T follicular helper cell (primary cell): ENCODE results near the gene SLC29A3.
"Not testable (repeated sequence)": the region's sequence is repeated elsewhere in the genome, so short reads cannot be mapped to it uniquely, and the experiment has no call there.

Experiments used
- DNase-seq: peaks from one replicate; pipeline ENCODE4 v3.0.0-alpha.2; 2020; ENCODE audit warnings: low read depth
- total RNA-seq, 2 experiments: gene quantifications; one replicate each; lab custom pipeline; 2026; lab: John Stamatoyannopoulos, UW

The SLC29A3 gene
- total RNA-seq, result 5.2 to 8.2 reads per million in 2 experiments

DNA sequence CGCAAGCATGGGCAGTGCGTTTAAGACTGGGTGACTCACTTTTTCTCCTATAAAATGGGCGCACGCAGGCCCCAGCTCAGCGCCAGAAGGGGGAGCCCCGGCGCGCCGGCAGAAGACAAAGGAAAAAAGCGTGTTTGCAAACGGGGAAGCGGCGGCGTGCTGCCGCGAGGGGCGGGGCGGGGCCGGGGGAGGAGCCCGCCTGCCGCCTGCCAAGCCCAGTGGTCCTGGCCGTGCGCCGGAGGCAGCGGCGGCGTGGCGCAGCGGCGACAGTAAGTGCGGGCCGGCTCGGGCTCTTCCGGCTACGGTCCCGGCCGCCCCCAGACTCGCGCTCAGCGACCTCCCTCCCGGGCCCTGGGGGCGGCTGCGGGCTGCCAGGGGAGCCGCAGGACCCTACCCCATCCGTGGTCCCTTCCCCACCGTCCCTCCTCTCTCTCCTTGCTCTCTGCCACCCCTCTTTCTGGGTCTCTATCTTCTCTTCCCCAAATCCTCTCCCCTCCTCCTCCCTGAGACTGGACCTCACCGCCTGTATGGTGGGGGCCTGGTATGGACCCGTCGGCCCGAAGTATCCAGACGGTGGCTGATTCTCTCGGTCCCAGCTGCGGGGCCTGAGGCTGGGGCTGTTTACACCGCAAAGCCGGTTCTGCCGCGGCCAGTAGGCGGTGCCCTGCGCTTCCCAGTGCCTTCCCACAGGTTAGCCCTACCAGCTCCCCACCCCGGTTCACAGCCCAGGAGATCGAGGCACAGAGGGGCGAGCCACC, at the start of gene SLC29A3:
Gene SLC29A3, plus strand, starts transcription at position 218 of the 758 bp plus-strand sequence. Its CDS starts 51 bp downstream, at position 269.
- peak; percentile 75 for DNase-seq

DNA sequence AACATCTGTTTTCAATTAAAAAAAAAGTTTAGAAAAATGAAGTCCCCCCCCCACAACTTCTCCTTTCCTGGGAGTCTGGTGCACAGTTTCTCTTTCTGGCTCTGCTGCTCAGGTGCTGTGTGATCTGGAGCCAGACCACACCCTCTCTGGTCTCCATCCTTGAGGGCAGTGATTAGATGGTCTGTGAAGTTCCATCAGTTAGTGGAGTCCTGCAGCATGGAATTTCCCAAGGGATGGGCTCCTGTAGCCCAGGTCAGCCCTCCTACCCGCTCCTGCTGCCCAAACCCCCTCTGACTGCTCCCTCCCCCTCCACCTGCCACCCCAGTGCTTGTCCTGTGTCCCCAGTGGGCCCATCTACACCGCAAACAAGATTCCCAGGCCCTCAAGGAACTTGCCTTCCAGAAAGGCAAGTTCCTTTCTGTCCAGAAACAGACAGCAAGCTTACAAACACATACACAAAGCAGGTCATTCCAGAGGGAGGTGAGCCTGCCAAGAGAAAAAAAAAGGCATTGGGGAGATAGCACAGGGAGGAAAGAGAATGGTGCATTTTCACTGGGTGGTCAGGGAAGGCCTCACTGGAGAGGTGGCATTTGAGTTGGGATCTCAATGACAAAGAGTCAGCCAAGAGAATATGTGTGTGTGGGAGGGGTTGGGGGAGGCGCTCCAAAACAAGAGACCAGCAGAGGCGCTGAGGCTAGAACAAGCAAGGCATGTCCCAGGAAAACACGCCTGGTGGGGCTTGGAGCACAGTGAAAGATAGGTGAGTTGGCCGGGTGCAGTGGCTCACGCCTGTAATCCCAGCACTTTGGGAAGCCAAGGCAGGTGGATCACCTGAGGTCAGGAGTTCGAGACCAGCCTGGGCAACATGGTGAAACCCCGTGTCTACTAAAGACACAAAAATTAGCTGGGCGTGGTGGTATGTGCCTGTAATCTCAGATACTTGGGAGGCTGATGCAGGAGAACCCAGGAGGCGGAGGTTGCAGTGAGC, 49.5 kb upstream of the SLC29A3 start:
- DNase-seq, result no peak

DNA sequence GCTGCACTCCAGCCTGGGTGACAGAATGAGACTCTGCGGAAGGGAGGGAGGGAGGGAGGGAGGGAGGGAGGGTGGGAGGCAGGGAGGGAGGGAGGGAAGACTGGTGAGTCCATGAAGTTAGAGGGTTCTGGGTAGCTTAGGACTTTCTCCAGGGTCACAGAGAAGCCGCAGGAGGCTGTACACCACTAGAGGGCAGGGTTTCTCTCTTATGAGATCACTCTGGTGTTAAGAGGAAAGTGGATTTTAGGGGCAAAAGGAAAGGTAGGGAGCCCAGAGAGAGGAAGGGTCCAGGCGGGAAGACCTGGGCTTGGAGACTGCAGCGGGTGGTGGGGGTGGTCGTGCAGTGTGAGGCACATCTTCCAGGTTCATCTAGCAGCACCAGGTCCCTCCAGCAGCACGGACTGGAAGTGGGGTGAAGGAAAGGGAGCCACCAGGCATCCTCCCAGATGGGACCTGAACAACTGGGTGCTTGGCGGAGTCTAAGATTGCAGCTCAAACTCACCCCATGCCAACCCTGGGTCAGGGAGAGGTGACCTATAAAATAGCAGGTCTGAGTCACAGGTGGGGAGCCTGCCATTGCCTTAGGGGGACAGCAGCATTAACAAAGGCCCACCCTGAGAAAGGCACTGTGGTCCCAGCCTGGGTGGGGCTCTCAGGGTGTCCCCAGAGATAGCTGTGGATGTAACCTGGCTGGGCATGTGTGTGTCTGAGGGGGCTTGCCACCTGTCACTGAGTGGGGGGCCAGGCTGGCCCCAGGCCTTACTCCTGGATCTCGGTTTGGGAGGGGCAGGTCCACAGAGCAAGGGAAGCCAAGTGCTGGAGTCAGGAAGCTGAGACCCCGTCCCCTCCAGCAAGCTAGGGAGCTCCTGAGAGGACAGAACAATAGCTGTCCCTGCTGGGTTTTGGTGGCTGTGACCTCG, 48.5 kb upstream of the SLC29A3 start:
- no peak for DNase-seq

DNA sequence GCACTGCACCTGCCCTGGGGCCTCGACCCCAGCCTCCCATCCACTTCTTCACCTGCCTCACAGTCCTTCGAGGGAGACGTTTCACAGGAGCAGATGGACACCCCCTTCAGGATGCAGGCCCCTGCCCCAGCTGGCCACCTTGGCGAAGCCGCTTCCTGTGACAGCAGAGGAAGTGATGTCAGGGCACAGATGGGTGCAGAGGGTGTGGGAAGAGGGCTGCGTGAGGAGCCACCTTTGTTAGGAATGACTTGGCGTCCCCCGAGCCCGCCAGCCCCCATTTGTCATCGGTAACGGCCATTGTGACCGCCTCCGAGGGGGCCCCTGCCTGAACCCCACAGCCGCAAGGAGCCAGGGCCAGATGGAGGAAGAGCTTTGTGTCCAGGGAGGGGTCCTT, 47.4 kb upstream of the SLC29A3 start:
- DNase-seq, result no peak

DNA sequence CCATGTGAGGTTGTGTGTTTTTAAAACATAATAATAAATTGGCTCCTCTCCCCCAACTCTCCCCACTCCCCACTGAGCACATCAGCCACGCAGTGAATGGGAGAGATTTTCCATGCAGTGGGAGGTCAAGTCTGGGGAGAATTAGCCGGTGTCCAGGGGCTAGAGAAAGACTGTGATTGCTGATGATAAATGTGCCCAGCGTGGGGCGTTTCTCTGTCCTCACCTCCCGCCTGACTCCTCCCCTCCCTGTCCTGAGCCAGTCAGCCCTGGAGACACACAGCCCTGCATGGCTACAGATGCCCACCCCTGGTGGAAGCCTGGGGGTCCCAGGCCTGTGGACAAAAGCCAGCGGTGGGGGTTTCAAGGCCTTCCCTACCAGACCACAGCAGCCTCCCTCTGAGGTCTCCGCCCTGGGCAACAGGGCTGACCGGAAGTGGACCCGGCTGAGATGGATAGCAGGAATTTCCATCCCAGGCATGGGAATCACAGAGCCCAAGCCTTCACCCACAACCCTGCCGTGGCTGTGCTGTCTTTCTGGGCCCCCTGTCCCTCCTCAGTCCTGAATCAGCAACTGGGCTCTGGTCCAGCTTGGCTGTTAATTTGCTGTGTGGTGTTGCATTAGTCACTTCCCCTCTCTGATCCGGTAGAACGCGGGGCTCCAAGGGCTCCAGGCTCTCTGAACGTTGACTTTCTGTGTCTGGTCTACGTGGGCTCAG, 46.8 kb upstream of the SLC29A3 start:
- DNase-seq, result no peak

DNA sequence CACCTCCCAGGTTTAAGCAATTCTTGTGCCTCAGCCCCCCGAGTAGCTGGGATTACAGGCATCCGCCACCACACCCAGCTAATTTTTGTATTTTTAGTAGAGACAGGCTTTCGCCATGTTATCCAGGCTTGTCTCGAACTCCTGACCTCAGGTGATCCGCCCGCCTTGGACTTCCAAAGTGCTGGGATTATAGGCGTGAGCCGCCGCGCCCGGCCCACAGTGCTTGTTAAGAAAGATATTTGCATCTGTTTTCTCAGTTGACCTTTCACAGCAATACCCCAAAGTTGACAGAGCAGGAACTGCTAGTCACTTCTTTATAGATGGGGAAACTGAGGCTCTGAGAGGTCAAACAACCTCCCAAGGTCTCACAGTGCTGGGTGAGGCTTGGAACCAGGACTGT, 46.1 kb upstream of the SLC29A3 start:
- not testable (repeated sequence) for DNase-seq

DNA sequence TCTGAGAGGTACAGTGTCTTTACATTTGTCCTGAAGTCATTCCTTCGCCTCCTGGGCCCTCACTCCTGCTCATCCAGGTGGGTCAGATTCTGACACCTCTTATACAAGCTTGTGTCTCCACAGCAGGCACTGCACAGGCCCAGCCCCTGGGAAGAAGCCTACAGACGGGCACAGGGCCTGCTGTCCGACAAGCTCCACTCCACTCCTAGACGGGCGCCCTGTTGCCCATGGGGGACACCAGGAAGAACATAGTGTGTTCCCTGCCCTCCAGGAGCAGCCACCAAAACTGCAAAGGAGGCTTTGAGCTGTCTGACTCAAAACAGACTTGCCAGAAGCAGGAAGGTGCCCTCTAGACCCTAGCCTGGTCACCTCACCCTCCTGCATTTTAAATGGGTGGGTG, 45.6 kb upstream of the SLC29A3 start:
- no peak for DNase-seq

DNA sequence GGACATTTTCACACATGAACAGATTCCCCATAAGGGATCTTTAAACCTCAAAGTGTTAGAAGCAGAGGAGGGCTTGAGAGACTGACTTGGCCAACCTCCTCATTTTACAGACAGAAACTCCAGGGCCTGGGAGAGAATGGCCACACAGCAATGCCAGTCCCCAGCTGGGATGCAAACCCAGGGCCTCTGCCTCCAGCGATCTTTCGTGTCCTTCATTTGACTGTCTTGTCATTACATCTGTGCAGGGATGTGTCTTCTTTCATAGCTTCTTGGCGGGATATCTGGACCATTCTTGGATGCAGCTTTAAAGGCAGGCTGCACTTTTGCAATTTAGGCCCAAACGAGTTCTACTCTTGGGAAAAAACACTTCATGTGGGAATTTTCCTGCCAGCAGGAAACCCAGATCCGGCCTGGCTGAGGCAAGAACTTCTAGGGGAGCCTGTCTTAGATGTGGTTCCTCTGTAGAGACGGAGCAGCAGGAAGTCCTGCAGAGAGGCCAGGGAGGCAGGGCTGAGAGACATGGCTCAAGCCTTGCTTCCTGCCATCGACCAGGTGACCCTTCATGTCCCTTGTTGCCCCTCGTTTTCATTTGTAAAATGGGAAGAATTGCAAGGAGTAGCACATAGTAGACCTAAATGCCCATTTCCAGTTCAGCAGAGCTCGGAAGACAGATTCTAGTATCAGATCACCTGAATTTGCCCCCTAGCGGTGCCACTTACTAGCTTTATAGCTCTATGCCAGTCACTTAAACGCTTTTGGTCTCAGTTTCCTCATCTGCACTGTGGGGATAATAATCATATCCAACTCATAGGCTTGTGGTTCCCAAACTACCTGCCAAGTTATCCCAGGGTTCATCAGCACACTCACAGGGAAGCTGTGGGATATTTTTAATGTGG, 43.9 kb upstream of the SLC29A3 start:
- no peak for DNase-seq

DNA sequence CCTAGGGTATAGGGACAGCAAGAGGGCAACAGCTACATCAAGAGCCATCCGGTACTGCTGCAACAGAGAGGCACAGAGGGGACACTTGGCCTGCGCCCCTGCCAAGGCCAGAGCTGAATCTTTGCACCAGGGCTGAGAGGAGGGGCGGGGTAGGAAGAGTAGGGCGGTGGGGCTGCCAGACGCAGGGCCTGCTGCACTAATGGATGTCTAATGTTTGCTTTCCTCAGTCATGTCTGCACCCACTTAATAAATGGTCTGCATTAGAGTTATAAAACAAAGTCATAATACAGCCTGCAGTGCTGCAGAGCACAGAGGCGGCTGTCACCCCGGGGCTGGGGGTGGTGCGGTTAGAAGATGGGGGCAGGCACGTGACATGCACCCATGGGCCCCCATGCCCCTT, 42.2 kb upstream of the SLC29A3 start:
- no peak for DNase-seq

DNA sequence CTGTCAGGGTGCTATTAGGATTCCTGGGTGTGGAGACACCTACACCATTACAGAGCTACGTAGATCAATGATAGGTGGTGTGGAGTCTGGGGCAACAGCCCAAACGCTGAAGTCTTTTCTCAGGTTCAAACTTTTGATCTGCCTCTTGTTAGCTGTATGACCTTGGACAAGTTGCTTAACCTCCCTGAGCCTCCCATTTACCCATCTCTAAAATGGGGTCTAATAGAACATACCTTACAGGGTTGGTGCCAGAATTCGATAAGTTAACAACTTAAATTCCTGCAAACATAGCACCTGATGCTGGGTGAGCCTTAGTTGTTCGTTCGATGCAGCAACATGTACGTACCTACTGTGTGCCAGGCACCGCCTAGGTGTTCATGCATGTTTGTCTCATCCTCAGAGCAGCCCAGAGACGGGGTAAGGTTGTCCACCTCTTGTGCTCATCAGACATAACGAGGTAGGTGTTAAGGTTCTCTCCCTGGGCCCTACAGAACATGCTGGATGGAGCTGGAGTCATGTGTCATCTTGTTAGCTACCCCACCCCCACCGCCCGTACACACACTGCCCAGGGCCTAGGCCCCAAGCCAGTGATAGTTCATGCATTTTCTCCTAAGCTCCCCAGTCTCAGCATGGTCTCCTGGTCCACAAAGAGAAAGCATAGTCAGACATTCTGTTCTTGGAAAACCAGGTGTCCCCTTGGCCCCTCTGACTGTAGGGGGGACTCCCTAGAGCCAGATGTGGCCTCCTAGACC, 41.0 kb upstream of the SLC29A3 start:
- no peak for DNase-seq

DNA sequence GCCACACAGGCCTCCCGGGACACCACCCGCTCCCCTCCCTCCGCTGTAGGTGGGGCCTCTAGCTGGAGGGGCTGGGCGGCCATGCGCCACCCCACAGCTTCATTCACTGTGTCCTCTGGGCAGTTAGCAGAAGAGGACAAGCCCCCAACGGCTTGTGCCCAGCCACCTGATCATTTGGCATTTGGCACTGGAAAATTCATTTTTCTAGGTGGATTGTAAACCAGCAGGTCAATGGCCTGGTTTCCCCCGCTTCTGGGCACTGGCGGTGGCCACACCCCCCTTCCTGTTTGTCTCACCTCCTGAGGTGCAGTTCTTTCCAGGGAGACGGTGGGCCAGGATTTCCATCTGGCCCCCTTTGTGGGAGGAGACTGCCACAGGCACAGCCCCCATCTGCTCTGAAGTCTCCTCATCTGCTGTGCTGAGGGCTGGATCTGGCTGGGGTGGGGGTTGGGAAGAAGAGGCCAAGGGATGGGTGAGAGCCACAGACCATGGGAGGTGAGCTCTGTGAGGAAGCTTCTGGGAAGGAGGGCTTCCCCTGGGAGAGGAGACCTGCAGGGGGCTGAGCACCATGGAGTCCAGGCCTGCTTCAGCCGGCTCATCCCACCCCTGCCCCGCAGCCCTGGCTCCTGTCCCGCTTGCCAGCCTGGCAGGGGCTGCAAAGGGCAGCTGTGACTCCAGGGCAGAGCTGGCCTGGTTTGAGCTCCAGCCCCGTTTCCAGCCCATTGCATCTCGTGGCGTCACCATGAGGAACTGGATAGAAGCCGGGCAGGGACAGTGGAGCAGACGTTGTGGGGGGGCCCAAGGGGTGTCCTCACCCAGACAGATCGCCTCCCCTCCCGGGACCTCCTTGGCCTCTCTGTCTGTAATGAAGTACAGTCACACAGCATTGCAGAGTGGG, 40.1 kb upstream of the SLC29A3 start:
- DNase-seq, result no peak

DNA sequence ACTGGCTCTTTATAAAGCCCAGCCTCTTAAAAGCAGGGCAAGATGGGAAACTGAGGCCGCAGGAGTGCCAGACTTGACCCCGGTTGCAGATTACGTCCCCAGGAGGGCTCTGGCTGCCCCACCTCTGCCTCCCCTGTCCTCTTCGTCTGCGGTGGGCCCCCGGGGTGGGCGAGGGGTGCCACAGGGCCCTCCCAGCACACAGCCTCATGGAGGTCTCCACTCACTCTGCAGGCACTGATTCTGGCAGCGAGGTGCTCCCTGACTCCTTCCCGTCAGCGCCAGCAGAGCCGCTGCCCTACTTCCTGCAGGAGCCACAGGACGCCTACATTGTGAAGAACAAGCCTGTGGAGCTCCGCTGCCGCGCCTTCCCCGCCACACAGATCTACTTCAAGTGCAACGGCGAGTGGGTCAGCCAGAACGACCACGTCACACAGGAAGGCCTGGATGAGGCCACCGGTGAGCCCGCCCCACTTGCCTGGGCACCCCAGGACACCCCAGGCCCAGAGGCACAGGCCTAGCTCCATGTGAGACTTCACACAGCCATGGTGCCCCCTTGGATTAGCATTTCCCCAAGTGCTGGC, 39.4 kb upstream of the SLC29A3 start:
- no peak for DNase-seq

DNA sequence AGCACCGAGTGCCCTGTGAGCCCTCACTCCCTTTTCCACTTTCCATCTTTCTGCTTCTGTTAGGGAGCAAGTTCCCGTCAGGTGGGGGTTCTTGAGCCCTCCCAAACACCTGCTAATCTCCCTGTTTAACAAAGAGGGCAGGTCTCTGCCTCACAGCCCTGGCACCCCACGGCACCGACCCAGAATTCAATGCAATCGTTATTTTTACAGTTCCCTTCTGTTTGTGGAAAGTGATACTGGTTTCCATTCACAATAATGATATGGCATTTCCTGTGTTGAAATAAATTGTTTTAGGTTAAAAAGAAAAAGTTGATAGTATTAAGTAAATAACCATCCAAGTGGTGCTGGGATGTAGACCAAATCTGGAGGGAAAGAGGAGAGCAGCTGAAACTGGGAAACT, 38.8 kb upstream of the SLC29A3 start:
- no peak for DNase-seq

DNA sequence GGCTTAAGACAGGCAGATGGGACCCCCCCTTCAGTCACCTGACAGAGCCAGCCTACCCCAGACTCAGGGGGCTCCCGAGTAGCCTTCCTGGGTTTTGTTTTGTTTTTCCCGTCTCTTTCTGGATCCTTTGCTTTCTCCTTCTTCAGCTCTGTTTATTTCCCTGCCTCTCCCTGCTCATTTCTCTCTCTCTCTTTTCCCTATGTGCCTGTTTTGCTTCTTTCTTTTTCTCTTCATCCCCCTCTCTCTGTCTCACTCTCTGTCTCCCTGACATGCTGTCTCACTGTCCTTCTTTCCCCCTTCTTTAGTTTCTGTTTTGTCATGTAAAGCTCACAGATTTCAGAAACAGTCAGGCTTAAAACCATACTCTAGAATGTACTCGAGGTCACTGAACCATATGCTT, 38.2 kb upstream of the SLC29A3 start:
- no peak for DNase-seq

DNA sequence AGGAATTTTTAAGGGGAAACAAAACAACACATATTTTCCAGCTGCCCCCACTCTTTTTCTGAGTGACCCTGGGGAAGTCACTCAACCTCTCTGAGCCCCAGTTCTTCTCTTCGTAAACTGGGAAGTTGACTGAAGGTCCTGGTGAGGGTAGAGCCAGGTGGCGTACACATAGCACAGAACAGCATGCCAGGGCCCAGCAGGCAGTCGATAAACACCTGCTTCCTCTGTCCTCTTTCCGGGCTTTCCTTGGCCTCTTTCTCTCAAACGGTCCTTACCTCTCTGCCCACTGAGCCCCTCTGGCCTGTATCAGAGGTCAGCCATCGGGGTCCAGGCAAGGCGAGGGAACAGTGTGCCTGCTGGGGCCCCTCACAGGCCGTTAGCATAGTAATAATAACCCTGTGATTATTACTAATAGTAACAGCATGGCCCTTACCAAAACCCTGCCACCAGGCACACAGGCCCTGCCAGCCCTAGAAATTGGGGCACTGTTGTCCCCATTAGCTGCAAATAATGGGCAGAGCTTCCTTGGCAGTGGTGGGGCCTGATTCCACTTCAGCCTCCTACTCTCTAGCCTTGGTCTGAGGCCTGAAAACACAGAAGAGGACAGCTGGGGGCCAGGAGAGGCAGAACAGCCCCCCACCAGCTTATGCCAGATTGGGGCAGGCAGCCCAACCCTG, 37.3 kb upstream of the SLC29A3 start:
- no peak for DNase-seq

DNA sequence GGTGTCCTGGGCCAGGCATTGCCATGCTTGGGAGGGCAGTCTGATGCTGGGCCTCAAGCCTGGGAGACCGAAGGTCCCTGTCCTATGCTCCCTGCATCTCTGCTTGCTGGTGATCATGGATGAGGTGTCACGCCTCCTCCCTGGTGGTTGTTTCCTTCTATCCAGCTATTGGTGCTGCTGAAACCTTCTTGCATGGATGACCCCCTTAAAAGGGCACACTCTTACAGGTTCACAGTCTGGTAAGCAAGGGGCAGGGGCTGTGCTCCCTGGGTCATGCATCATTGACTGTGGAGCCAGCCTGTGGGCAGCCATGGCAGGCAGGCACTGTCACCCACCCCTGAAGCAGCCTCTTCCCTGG, 36.8 kb upstream of the SLC29A3 start:
- DNase-seq, result no peak

DNA sequence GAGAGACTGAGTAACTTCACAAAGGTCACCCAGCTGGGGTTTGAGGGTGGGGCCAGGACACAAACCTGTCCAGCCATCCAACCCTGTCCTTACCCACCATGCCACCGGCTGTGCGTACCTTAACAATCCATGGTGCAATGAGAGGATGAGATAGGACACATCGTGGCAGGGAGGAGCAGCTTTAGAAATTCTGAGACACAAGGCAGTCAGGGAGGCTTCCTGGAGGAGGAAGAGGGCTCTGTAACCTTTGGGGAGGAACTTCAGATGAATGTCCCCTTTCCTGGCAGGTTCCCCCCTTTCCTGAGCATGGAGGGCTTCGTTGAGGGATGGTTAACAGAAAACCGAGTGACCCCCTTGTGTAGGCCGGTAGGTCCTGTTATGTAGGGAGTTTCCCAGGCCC, 35.6 kb upstream of the SLC29A3 start:
- DNase-seq, result no peak
